ENCODE data around the gene CFAP70. TPM values are rescaled to one million over a fixed set of nuclear protein-coding genes. Genes with fewer than 3 reads are reported as not detected.

Gene CFAP70
- total and polyA plus RNA-seq, 8 donors = 1.3 to 28.8 (median 3.0) TPM

DNA sequence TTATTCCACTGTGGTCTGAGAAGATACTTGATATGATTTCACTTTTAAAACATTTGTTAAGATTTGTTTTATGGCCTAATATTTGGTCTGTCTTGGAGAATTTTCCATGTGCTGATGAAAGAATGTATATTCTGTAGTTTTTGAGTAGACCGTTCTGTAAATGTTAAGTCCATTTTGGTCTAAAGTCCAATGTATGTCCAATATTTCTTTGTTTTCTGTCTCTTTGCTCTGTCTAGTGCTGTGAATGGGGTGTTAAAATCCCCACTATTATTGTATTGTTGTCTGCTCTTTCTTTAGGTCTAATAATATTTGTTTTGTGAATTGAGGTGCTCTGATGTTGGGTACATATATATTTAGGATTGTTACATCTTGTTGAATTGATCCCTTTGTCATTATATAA, 142.9 kb downstream of the CFAP70 start:
- no peak overlapping the region for H3K27ac ChIP-seq
- FAIRE-seq (peak; percentile 68), DNase-seq (no peak), ATAC-seq (no peak)
- peaks cover 0 to 12% (median 6%) of the 10 kb centered on the region in 3 donors for H3K36me3 ChIP-seq
- peaks cover 0 to 7% (median 0%) of the 10 kb centered on the region in 3 donors for H3K4me1 ChIP-seq
- intact Hi-C loops (cut with DNase I) = no loop called here
- no peaks in the 10 kb centered on the region for H3K27me3 ChIP-seq
- WGBS, 2 donors = 95 to 100% methylated on average over 1 of the region's 1 CpG
- TF ChIP-seq, protein P1, sequence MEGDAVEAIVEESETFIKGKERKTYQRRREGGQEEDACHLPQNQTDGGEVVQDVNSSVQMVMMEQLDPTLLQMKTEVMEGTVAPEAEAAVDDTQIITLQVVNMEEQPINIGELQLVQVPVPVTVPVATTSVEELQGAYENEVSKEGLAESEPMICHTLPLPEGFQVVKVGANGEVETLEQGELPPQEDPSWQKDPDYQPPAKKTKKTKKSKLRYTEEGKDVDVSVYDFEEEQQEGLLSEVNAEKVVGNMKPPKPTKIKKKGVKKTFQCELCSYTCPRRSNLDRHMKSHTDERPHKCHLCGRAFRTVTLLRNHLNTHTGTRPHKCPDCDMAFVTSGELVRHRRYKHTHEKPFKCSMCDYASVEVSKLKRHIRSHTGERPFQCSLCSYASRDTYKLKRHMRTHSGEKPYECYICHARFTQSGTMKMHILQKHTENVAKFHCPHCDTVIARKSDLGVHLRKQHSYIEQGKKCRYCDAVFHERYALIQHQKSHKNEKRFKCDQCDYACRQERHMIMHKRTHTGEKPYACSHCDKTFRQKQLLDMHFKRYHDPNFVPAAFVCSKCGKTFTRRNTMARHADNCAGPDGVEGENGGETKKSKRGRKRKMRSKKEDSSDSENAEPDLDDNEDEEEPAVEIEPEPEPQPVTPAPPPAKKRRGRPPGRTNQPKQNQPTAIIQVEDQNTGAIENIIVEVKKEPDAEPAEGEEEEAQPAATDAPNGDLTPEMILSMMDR (IDR thresholded peaks at IDR 0.05) = no peak
- H3K9me3 ChIP-seq = no peaks in the 10 kb centered on the region
- no peak overlapping the region for H3K4me3 ChIP-seq

DNA sequence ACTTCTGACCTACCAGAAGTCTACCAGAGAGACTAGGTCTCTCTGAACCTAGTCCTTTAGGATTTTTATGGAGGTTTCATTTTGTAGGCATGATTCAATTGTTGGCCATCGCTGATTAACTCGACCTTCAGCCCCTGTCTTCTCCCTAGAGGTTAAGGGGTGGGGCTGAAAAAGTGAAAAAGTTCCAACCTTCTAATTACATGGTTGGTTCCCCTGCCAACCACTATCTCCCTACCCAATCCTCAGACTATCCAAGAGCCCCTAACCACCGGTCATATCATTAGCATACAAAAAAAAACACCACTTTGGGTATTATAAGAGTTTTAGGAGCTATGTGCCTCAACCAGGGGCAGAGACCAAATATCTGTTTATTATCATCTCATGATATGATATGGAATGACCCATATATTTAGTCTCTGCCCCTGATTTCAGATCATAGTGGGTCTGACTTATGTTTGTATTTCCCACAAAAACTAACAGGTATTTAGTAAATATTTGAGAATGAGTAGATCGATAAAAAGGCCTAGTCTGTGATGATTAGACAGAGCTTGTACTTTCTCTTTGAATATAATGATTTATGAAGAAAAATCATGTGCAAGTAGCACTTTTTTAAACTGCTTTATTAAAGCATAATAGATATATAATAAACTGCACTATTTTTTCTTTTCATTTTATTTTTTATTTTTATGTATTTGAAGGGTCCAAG, 147.4 kb downstream of the CFAP70 start:
- H3K36me3 ChIP-seq = no peaks in the 10 kb centered on the region
- no peaks in the 10 kb centered on the region for H3K27me3 ChIP-seq
- 48 to 58% methylated on average over 4 of the region's 4 CpGs for WGBS, 2 donors
- H3K27ac ChIP-seq = no peak overlapping the region
- FAIRE-seq (no peak), DNase-seq (no peak), ATAC-seq (no peak)
- no peaks in the 10 kb centered on the region for H3K9me3 ChIP-seq
- peaks cover 0 to 7% (median 0%) of the 10 kb centered on the region in 3 donors for H3K4me1 ChIP-seq
- TF ChIP-seq, protein P1 (IDR thresholded peaks at IDR 0.05) = no peak
- no peak overlapping the region for H3K4me3 ChIP-seq
- intact Hi-C loops (cut with DNase I) = no loop called here

DNA sequence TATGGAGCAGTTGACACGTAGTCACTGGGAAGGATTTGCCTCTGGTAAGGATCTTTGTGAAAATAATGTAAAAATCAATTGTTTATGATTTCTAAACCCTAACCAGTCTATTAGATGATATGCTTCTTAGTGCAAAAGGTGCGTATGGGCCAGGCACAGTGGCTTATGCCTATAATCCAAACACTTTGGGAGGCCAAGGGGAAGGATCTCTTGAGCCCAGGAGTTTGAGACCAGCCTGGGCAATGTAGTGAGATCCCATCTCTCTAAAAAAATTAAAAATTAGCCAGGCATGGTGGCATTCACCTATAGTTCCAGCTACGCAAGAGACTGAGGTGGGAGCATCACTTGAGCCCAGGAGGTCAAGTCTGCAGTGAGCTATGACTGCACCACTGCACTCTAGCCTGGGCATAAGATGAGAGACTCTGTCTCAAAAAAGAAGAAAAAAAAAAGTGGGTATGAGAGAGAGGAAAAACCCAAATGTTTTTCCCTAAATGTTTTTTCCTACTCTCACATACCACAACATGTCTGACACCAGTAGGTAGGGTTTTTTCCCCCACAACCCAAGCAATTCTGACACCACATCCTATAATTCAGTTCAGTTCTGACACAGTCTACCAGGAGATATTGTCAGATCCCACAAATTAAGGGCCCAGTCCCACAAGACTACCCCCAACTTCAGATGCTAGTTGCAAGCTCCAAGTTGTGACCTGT, 148.1 kb downstream of the CFAP70 start:
- Histone ChIP-seq H3K4me3 (no peak overlapping the region), H3K4me1 (peaks cover 0 to 7% (median 0%) of the 10 kb centered on the region in 3 donors), H3K36me3 (no peaks in the 10 kb centered on the region), H3K9me3 (no peaks in the 10 kb centered on the region), H3K27ac (no peak overlapping the region), H3K27me3 (no peaks in the 10 kb centered on the region)
- DNase-seq = no peak
- ATAC-seq = no peak
- 94 to 98% methylated on average over 3 of the region's 3 CpGs for WGBS, 2 donors
- intact Hi-C loops (cut with DNase I) = no loop called here
- TF ChIP-seq, protein P1 (IDR thresholded peaks at IDR 0.05) = no peak
- no peak for FAIRE-seq

DNA sequence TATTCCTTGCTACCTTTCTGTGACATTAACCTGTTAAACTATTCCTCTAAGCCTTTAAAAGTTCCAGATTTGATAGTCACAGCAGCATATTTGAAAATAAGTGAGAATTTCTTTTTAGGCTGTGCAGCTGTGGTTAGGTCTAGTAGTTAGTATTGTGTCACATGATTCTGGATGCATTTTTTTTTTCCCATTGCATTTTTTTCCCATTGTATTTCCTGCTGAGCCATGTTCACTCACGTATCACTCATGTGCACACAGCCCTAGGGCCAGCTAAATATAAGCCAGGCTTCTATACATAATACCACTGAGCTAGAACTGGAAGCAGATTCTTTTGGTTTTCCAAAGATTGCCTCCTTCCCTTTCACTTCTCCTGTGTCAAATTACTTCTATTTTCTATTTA, 149.0 kb downstream of the CFAP70 start:
- Histone ChIP-seq H3K27me3 (no peaks in the 10 kb centered on the region), H3K27ac (no peak overlapping the region), H3K4me3 (no peak overlapping the region), H3K9me3 (no peaks in the 10 kb centered on the region), H3K36me3 (no peaks in the 10 kb centered on the region), H3K4me1 (peaks cover 0 to 7% (median 0%) of the 10 kb centered on the region in 3 donors)
- TF ChIP-seq, protein P1 (IDR thresholded peaks at IDR 0.05) = no peak
- no peak for DNase-seq
- intact Hi-C loops (cut with DNase I) = no loop called here
- ATAC-seq = peak in 1 of 4 donors; percentile 51
- 60 to 65% methylated on average over 1 of the region's 1 CpG for WGBS, 2 donors
- no peak for FAIRE-seq

DNA sequence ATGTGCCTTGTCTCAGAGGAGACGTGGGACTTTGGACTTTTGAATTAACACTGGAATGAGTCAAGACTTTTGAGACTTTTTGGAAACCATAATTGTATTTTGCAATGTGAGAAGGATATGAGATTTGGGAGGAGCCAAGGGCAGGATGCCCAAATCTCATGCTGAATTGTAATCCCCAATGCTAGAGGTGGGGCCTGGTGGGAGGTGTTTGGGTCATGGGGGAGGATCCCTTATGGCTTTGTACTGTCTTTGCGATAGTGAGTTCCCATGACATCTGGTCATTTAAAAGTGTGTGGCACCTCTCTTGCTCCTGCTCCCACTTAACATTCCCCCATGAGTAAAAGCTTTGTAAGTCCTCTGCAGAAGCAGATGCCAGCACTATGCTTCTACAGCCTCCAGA, 150.8 kb downstream of the CFAP70 start:
- Histone ChIP-seq H3K27ac (no peak overlapping the region), H3K4me1 (peaks cover 0 to 7% (median 0%) of the 10 kb centered on the region in 3 donors), H3K27me3 (no peaks in the 10 kb centered on the region), H3K4me3 (no peak overlapping the region), H3K9me3 (no peaks in the 10 kb centered on the region), H3K36me3 (no peaks in the 10 kb centered on the region)
- WGBS, 2 donors = 95% methylated on average over 2 of the region's 2 CpGs
- TF ChIP-seq, protein P1 (IDR thresholded peaks at IDR 0.05) = no peak
- FAIRE-seq = no peak
- no peak for ATAC-seq
- no peak for DNase-seq
- intact Hi-C loops (cut with DNase I) = no loop called here

Measured in pancreas (tissue), 10 donors.